WTC11 (cell line): ENCODE measurements around the gene DPP10. TPM values are rescaled to one million over a fixed set of nuclear protein-coding genes. Genes with fewer than 3 reads are reported as not detected.

Experiments used
- ATAC-seq: fragments of 200-7000 bp; cut with Tn5 transposase; 2 replicates; pipeline ENCODE4 v1.10.0; 2021; ENCODE audit warnings: mild to moderate bottlenecking, moderate library complexity
- CTCF ChIA-PET: fragments of 300-600 bp; sonication (Branson Sonifier 250); formaldehyde crosslinking; loops from one replicate; lab custom pipeline; 2021; ENCODE audit warnings: antibody characterized with exemption; lab: Charles Lee
- POLR2A ChIA-PET: fragments of 350-600 bp; sonication (Branson Sonifier 250); formaldehyde crosslinking; loops from one replicate; lab custom pipeline; 2021; ENCODE audit warnings: antibody characterized with exemption; lab: Charles Lee
- DNase-seq: peaks from one replicate; pipeline ENCODE4 v3.0.0; 2021; ENCODE audit warnings: low spot score
- H3K27ac Mint-ChIP-seq: 2 replicates; pipeline ENCODE4 v1.8.0; 2021; ENCODE audit warnings: mixed read lengths
- H3K27me3 Mint-ChIP-seq: 2 replicates; pipeline ENCODE4 v1.8.0; 2021; ENCODE audit warnings: low read depth, mild to moderate bottlenecking, moderate library complexity, mixed read lengths
- H3K36me3 Mint-ChIP-seq: 2 replicates; pipeline ENCODE4 v1.8.0; 2021; ENCODE audit warnings: mixed read lengths
- H3K4me1 Mint-ChIP-seq: 2 replicates; pipeline ENCODE4 v1.8.0; 2022; ENCODE audit warnings: mixed read lengths
- H3K4me3 Mint-ChIP-seq: 2 replicates; pipeline ENCODE4 v1.8.0; 2021; ENCODE audit warnings: mild to moderate bottlenecking, moderate library complexity, mixed read lengths
- H3K9me3 Mint-ChIP-seq: 2 replicates; pipeline ENCODE4 v1.8.0; 2021; ENCODE audit warnings: mixed read lengths
- ARID4B ChIP-seq: sonication (generic); formaldehyde crosslinking; IDR thresholded peaks from 2 replicates; pipeline ENCODE4 v1.8.0; 2023; ENCODE audit warnings: missing genetic modification reagents, mild to moderate bottlenecking, borderline replicate concordance
- ATF2 ChIP-seq: sonication (generic); formaldehyde crosslinking; IDR thresholded peaks from 2 replicates; pipeline ENCODE4 v1.8.1; 2022; ENCODE audit warnings: low read depth, missing genetic modification reagents, borderline replicate concordance
- CREM ChIP-seq: sonication (generic); formaldehyde crosslinking; IDR thresholded peaks from 2 replicates; pipeline ENCODE4 v1.8.1; 2022; ENCODE audit warnings: mild to moderate bottlenecking, missing genetic modification reagents, moderate library complexity
- E2F5 ChIP-seq: sonication (generic); formaldehyde crosslinking; IDR thresholded peaks from 2 replicates; pipeline ENCODE4 v1.8.1; 2022; ENCODE audit warnings: mild to moderate bottlenecking, moderate library complexity, missing genetic modification reagents
- EMX1 ChIP-seq: fragments of 250-450 bp; sonication (Bioruptor Pico); IDR thresholded peaks from 2 replicates; pipeline ENCODE4 v1.8.0; 2021; ENCODE audit warnings: mild to moderate bottlenecking
- ETV6 ChIP-seq: sonication (generic); formaldehyde crosslinking; IDR thresholded peaks from 2 replicates; pipeline ENCODE4 v1.8.1; 2022; ENCODE audit warnings: mild to moderate bottlenecking, missing genetic modification reagents
- HMGXB4 ChIP-seq: sonication (generic); formaldehyde crosslinking; IDR thresholded peaks from 2 replicates; pipeline ENCODE4 v1.8.1; 2023; ENCODE audit warnings: mild to moderate bottlenecking, moderate library complexity, missing genetic modification reagents
- JAZF1 ChIP-seq: fragments of 250-450 bp; sonication (Bioruptor Pico); IDR thresholded peaks from 2 replicates; pipeline ENCODE4 v1.9.0; 2021; ENCODE audit warnings: moderate library complexity, mild to moderate bottlenecking, inconsistent platforms
- JUN ChIP-seq: sonication (generic); formaldehyde crosslinking; IDR thresholded peaks from 2 replicates; pipeline ENCODE4 v1.8.0; 2023; ENCODE audit warnings: mild to moderate bottlenecking, missing genetic modification reagents
- OVOL2 ChIP-seq: fragments of 250-450 bp; sonication (Bioruptor Pico); IDR thresholded peaks from 2 replicates; pipeline ENCODE4 v1.9.0; 2021; ENCODE audit warnings: mild to moderate bottlenecking, borderline replicate concordance
- PRDM15 ChIP-seq: sonication (generic); formaldehyde crosslinking; IDR thresholded peaks from 2 replicates; pipeline ENCODE4 v1.8.0; 2022; ENCODE audit warnings: missing genetic modification reagents
- SMAD3 ChIP-seq: sonication (generic); formaldehyde crosslinking; IDR thresholded peaks from 2 replicates; pipeline ENCODE4 v1.8.0; 2022; ENCODE audit warnings: missing genetic modification reagents, mild to moderate bottlenecking, borderline replicate concordance
- SP1 ChIP-seq: sonication (generic); formaldehyde crosslinking; conservative IDR thresholded peaks from 2 replicates; pipeline ENCODE4 v1.8.1; 2022; ENCODE audit warnings: missing genetic modification reagents
- STAT6 ChIP-seq: sonication (generic); formaldehyde crosslinking; conservative IDR thresholded peaks from 2 replicates; pipeline ENCODE4 v1.8.1; 2023; ENCODE audit warnings: mild to moderate bottlenecking, low read depth, missing genetic modification reagents, moderate library complexity
- TEAD1 ChIP-seq: sonication (generic); formaldehyde crosslinking; IDR thresholded peaks from 2 replicates; pipeline ENCODE4 v1.8.0; 2022; ENCODE audit warnings: mild to moderate bottlenecking, missing genetic modification reagents
- ZNF232 ChIP-seq: sonication (generic); formaldehyde crosslinking; IDR thresholded peaks from 2 replicates; pipeline ENCODE4 v1.8.0; 2022; ENCODE audit warnings: mild to moderate bottlenecking, missing genetic modification reagents
- ZNF263 ChIP-seq: sonication (generic); formaldehyde crosslinking; IDR thresholded peaks from 2 replicates; pipeline ENCODE4 v1.8.1; 2022; ENCODE audit warnings: low read depth, mild to moderate bottlenecking, moderate library complexity, missing genetic modification reagents
- ZNF423 ChIP-seq: fragments of 250-450 bp; sonication (Bioruptor Pico); IDR thresholded peaks from 2 replicates; pipeline ENCODE4 v2.1.2; 2022; ENCODE audit warnings: mild to moderate bottlenecking, moderate library complexity
- ZNF671 ChIP-seq: fragments of 250-450 bp; sonication (Bioruptor Pico); IDR thresholded peaks from 2 replicates; pipeline ENCODE4 v1.8.0; 2021; ENCODE audit warnings: mild to moderate bottlenecking
- total RNA-seq: library from RNA; stranded (reverse); gene quantifications from 3 replicates; pipeline ENCODE4 v1.2.3, GENCODE V29; 2021

Gene DPP10
- total RNA-seq, 1 experiment from 2014 or later = 4.0 TPM

GRCh38 chr2:114933671-114934241 is 491.3 kb downstream of the DPP10 start:
- H3K9me3 Mint-ChIP-seq = peaks cover 81% of the 10 kb centered on the region
- ChIA-PET POLR2A (no interaction called here), CTCF (no interaction called here)
- no peaks in the 10 kb centered on the region for H3K27me3 Mint-ChIP-seq
- H3K27ac Mint-ChIP-seq = no peak overlapping the region
- DNase-seq (no peak), ATAC-seq (no peak)
- no peaks in the 10 kb centered on the region for H3K4me1 Mint-ChIP-seq
- H3K36me3 Mint-ChIP-seq = peaks cover 46% of the 10 kb centered on the region
- H3K4me3 Mint-ChIP-seq = no peak overlapping the region
- TF ChIP-seq ZNF423 (CRISPR knock-in tag) (no peak), HMGXB4 (CRISPR knock-in tag) (no peak), TEAD1 (CRISPR knock-in tag) (no peak), ARID4B (CRISPR knock-in tag) (no peak), ZNF232 (CRISPR knock-in tag) (no peak)

- no peak for ATAC-seq
- ChIA-PET CTCF (no interaction called here), POLR2A (no interaction called here)
- H3K4me1 Mint-ChIP-seq = no peaks in the 10 kb centered on the region
- no peak for DNase-seq
- no peaks in the 10 kb centered on the region for H3K27me3 Mint-ChIP-seq
- H3K4me3 Mint-ChIP-seq = no peak overlapping the region
- H3K9me3 Mint-ChIP-seq = peaks cover 70% of the 10 kb centered on the region
- peaks cover 34% of the 10 kb centered on the region for H3K36me3 Mint-ChIP-seq
- no peak overlapping the region for H3K27ac Mint-ChIP-seq
- TF ChIP-seq ZNF671 (CRISPR knock-in tag) (no peak), SMAD3 (CRISPR knock-in tag) (no peak), JUN (CRISPR knock-in tag) (no peak), ZNF263 (no peak), OVOL2 (no peak), SP1 (CRISPR knock-in tag) (no peak), ETV6 (no peak), STAT6 (CRISPR knock-in tag) (no peak), EMX1 (CRISPR knock-in tag) (no peak), E2F5 (CRISPR knock-in tag) (no peak), PRDM15 (no peak), JAZF1 (CRISPR knock-in tag) (no peak), CREM (CRISPR knock-in tag) (no peak), ATF2 (CRISPR knock-in tag) (no peak)
These were observed 492.6 kb downstream of the DPP10 start for GRCh38 chr2:114935031-114935430.
